GM21737 (cell line): ENCODE results near the gene NIPSNAP3A.

Experiments used
- ATAC-seq: cut with Tn5 transposase; IDR thresholded peaks from one replicate; pipeline ENCODE4 v1.9.1; 2021; ENCODE audit warnings: mild to moderate bottlenecking, moderate library complexity; ENCODE audit not compliant: unreplicated experiment

The NIPSNAP3A gene

DNA sequence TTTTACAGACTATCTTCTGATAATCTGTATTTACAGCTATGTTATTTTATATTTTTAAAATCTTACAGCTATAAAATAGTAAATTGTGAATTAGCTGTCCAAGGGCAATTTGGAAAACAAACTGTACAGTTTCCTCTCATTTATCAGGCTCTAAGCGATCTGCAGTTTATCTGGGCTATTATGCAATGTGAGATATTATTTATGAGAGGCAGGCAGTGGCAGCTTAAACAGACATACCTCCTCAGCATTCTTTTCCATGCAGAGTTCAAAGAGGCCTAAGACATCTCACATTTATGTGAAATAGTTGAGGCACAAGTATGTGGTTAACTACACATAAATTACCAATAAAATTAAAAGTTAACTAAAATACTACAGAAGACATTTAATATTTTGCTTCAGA lies 26.6 kb downstream of the NIPSNAP3A start:
- no peak for ATAC-seq

DNA sequence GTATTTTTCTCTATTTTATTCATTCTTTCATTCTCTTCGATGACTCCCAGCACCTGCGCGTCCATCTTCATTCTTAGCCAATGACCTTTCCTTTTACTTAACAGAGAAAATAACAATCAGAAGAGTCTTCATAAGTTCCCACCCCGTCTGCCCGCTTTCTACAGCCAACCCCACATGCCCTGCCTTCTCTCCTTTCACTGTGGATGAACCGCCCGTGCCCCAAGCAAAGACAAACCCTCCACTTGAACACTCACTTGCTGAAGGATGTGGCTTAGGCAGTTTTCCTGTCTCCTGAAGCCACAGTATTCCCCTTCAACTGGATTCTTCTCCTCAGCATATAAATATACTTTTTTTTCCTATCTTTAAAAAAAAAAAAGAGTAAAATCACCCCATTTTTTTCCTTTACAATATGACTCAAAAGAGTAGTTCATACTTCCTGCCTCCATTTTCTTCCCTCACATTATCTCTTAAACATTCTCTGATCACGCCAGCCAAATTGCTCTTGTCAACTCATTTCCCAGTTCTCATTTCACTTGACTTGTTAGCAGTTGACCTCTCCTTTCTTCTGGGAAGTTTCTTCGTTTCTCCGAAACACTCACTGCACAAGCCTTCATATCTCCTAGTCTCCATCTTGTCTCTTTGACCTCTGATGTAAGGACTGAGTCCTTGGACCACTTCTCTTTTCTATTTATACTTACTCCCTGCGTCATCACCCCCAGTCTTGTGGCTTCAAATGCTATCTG lies 27.5 kb downstream of the NIPSNAP3A start:
- ATAC-seq = peak; percentile 85

DNA sequence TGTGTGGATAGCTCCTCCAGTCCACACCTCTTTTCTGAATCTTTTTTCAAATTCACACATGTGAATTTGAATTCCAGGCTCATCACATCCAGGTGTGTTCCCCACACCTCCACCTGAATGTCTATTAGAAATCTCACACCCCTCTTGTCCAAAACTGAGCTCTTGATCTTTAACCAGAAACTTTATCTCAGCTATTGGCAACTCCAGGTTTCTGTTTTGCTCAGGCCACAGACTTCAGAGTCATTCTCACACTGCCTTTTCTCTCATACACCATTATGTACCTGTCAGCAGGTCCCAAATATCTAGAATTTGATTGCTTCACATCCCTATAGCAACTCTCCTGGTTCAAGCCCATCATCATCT lies 28.1 kb downstream of the NIPSNAP3A start:
- peak; percentile 55 for ATAC-seq

DNA sequence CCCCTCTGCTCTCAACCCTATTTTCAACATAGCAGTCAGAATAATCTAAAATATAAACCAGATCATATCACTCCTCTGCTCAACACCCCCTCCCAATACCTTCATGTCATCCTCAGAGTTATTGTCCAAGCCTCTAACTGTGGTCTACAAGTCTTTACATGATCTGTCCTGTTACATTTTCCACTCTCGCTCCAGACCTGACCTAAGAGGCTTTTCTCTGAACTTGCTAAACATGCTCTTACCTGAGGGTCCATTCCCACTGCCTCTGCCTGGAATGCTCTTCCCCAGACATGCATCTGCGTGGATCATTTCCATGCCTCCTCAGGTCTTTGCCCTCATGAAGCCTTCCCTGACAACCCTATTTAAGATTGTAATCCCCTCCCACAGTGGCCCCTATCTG lies 28.5 kb downstream of the NIPSNAP3A start:
- ATAC-seq = no peak

DNA sequence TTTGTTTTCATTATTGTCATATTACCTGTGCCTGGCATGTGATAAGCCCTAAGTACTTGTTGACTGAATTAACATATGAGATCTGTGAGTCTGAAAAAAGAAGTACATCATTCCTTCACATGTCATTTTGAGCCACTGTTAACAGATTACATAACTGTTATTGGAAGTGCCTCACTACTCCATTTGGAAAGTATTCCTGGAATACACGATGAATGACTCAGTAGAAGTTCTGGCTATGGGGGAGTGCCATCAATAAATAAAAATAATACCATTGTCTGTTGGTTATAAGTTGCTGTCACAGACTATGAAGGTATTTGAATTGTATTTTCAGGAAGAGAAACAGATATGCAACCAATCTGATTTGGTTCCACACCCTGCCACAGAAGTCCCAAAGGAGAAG lies 29.3 kb downstream of the NIPSNAP3A start:
- ATAC-seq = no peak

DNA sequence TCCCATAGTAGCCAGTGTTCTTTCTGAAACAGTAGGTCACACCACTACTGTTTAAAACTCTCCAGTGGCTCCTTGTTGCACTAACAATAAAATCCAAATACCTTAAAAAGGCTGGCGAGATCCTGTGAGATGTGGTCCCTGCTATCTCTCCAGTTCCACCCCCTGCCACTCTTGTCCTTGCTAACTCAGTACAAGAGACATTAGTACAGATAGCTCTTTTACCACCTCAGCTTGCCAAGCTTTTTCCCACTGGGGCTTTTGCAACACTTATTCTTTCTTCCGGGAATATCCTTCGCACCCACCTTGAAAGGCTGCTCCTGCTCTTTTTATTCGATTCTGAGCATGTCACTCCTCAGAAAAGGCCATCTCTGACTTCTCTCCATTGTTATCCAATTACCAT lies 31.3 kb downstream of the NIPSNAP3A start:
- ATAC-seq = no peak

DNA sequence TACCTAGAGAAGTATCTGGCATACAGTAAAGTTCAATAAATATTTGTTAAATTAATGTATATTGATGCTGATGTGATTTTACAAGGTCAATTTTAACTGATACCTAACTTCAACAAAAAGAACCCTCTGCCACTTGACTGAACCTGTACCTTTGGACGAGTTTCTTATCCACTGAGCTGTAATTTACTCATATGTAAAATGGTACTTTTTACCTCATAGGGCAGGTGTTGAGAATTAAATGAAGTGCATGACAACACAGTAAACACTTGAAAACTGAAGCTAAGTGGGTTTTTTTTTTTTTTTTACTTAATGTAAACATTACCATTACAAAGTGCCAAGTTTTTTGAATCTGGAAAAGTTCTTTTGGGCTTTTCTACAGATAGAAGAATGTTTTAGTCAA lies 31.9 kb downstream of the NIPSNAP3A start:
- no peak for ATAC-seq

DNA sequence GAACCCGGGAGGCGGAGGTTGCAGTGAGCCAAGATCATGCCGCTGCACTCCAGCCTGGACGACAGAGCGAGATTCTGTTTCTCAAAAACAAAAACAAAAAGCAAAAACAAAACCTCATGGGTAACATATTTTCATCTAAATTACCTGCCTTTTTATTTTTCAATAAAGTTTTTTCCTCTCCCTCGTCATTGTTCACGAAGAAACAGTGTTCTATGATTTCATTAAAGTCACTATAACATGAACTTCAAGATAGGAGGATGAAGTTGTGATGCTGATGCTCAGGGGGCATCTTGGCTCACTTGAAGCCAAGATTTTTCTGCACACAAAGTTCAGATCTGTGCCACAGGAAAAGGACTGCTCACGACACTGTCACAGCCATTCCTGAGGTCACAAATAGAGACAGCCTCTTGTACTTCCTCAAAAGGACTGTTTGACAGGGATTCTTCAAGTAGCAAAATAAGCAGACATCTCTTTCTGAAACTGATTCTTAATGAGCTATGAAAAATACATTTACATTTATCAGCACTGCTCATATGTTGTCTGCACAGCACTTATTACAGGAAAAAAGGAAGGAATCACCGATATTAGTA lies 32.6 kb downstream of the NIPSNAP3A start:
- no peak for ATAC-seq

DNA sequence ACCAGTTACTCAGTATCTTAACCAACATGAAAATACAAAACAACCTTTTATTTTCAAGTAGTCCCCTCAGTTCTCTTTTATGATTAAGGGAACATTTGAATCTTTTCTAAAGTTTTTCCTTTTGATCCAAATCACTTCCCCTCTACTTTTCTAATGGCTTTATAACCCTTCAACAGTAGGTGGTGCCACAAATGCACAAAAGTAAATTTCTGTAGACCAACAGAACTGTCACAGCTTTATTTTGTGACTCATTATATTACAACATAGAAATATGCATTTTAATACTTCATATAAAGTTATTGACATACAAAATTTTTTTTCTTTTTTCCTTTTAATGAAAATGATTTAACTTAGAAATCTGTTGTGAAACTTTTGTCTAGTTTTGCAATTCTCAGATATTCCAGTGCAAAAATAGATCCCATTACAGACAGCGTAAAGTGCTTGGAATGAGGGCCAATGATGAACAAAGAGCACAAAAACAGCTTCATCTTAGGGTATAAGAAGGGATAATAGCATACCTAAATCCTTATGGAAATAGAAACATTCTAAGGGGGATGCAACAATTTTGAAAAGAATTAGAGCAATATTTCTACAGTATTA lies 33.4 kb downstream of the NIPSNAP3A start:
- no peak for ATAC-seq

DNA sequence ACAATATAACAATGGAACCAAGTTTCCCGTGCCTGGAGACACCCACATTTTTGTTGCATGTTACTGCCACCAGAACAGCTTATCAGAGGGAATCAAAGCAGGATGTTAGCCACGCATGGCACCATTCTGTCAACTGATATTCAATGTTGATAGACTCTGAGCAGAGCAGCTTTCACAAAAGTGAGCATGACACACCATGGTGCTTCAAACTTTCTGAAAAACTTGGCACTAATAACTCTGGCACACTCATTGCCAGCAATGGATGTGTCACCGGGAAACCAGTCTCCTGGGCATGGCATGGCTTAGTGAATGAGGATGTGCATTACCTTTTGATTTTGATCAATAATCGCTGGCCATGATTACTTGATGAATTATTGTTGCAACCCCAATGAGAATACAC lies 36.1 kb downstream of the NIPSNAP3A start:
- no peak for ATAC-seq

DNA sequence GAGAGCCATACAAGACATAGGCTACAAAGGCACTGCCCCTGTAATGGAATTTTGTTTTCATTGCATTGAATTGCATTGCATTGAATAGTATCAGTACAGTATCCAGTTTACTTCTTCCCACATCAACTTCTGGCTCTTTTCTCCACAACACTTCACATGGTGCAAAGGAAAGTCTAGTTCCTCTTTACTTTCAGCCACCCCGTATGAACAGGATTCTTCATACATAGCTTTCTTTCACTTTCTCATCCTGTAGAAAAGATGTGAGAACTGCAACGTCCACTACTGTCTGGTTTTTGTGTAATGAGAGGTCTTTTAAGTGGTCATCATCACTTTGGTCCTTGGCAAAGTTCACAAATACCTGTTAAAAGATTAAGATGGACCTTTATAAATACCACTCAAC lies 36.6 kb downstream of the NIPSNAP3A start:
- ATAC-seq = peak; percentile 70

DNA sequence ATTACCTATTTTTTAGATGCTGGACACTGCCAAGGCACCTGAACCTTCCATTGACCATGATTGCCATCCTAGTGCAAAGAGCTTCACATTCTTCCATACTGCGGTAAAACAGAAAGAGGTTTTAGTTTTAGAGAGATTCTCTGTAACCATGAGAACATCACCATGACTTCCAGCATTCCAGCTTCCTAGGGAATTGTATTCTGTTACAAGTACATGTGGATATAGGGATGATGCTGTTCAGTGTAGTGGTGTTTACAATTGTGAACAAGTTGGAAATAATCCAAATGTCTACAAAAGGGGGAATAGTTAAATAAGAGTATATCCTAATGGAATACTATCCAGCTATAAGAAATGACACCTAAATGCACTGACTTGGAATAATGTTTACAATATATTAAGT lies 38.8 kb downstream of the NIPSNAP3A start:
- no peak for ATAC-seq

DNA sequence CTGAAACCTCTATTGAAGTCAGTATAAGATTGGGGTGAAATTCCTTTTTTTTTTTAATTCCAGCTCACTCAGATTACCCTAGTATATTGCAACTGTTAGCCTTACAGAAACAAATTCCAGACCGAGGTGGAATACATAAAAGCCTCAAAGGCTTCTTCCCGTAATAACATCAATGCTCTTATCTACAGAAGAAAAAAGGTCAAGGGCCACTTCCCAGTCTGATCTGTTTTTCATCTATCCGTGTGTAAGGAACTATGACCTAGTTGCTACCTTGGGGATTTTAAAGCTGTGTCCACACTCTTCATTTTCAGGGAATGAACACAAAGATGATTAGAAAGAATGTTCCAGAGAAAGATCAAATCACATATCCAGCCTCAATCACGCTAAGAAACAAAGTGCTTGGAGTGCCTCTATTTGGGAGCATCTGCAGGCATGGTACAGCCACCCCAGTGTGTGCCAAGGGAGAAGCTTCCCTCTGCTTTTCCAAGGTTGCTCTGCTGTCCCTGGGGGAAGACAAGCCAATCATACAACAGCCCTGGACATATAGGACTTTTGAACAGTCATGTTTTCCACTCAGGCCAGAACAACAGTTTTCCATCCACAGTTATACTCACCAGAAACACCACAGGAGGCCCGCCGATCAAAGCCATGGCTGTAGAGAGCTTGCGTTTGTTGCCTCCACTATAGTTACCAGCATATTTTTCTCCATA lies 40.0 kb downstream of the NIPSNAP3A start:
- no peak for ATAC-seq

DNA sequence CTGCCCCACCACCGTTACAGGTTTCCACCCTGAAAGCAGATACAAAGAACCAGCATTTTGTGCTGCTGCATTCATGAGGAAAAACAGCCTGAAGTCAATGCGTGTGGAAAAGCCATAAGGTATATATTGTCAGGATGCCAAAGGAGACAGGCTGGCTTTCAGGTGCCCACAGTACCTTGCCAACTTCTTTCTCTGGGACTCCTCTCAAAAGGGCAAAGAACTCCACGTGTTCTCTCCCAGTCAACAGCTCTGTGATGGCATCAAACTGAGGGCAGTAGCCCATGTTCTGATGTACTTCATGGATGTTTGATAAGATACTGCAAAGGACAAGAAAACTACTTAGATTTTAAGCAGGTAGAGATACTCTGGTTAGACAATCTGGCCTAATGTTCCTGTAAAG lies 40.8 kb downstream of the NIPSNAP3A start:
- no peak for ATAC-seq

DNA sequence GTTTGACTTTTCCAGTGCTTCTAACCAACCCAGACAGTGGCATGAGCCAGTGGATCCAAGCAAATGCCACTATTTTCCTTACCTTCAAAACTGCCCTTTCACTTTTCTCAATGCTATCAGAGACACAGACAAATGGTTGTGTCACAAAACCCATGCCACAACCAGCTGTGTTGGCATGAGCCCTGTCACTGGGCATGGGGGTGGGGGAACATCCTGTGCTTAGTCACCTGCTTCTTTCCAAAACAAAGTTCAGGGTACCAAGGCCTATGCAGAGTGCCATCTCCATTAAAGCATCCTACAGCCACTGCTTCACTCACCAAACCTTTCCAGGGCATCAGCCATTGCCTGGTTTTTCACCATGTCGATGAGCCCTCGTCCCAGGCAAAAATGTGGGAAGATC lies 46.6 kb downstream of the NIPSNAP3A start:
- no peak for ATAC-seq

DNA sequence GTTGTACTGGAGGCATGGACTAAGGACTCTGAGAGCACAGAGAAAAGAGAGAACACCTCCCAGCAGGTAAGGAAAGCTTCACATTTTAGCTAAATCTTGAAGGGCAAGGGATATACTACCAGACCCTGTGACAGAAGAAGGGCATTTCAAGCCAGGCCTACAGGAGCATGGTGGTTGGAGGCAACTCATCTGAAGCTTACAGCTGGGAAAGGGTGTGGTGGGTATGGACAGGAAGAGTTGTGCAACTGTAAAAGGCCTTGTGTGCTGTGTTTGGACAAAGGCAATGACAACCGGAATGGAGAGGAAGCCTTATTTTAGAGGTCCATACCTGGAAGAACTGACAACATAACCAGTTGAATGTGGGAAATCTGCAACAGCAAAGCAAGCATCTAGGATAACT lies 47.6 kb downstream of the NIPSNAP3A start:
- ATAC-seq = no peak

DNA sequence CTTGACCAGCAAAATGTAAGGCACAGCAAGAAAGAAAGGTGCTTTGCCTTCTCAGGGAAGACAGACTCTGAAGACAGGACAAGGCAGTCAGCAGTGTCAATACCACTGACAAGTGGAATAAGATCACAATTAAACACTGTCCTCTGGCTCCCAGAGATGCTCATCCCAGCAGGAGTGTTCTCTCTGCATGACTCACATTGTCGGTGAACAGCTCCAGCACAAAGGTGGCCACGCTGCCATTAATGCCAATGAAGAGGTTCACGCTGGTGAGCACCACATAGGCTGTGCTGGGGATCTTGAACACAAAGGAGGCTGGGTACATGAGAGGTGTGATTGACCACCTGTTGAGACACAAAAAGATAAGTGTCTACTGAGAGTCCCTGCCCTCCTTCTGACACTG lies 48.4 kb downstream of the NIPSNAP3A start:
- no peak for ATAC-seq

DNA sequence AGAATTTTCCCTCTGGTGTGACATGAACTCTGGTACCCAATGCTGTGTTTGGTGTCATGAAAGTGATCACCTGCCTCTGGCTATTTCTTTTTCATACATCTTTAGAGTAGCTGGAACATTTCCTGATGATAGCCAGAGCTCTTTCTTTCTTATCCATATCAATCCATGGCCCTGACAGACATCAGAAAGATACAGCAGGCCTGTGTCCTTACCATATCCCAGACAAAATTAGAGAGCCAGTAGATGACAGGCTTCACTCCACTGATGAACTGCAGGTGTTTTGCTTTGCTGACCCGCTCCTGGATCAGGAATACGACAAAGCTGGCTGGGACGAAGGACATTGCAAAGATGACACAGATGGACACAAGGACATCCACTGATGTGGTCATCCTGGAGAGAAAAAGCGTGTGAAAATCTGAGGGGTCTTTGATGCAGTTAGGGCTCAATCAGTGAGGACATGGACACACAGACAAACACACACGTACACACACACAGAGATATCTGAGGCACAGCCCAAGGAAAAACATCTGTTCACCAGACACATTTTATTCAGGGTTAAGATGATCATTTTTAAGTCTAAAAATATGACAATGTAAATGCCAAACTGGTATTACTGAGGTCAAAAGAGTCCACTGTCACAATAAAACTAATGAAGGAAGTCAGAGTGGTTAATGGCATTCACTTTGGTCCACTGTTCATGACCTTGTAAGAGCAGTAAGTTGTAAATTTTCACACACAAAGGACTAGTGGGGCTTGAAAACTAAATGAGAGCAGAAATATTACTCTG lies 50.9 kb downstream of the NIPSNAP3A start:
- no peak for ATAC-seq

DNA sequence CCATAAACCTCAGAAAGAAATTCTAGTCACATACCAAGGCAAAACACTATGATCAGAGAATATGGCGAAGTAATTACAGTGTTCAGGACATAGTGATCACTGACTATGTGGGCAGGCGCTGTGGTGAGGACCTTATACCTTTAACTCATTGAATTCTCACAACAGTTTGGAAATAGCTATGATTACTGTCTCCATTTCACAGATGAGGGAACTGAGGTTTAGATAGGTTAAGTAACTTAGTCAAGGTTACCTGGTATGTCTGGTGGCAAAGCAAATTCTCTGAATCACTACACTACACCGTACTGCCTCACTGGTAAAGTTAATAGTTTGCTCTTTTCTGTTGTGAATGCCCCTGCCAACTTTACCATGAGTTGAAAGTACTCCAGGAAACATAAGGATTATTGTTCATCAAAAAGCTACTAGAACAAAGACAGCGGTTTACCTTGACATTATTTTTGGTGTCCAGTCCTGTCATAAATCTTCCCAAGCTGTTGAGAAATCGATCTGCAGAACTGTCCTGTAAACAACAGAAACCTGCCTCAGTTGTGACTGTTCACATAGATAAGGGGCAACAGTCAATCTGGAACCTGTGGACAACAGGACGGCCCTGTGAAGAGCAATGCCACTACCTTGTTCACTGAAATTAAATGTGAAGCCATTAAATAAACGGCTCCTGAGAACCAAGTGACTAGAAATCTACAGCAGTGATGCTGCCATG lies 52.7 kb downstream of the NIPSNAP3A start:
- no peak for ATAC-seq

DNA sequence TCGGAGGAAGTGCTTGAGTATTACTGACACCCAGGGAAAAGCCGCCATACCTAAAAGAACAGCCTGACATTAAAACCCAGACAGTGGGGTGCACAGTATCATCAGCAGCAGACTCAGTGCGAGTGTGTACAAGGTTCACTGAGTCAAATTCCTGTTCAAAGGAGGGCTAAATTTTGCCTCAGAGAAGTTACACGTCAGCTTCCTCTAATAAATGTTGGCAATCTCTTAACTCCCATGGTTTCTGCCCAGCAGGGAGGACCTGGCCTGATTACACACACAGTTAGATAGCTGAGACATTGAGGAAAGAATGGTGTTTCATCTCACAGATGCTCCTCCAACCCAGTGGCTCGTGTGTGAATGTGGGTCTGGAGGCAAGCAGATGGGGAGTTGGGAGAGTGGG lies 54.6 kb downstream of the NIPSNAP3A start:
- no peak for ATAC-seq

DNA sequence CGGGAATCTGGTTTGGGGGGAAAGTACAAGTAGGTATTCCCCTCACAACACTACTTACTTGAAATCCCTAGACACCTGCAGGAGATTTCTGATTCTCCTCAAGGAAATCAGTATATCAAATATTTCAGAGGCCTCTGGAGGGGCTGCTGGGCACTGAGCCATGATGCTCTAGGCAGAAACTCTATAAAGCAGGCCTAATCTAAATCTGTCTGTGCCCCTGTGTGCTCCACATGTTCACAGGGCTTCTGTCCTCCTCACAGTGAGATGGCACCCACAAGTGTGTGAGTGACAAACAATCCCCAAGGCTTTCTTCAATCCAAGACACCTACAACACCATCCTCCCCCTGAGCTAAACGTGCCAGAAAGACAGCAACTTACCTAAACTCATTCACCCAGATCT lies 55.4 kb downstream of the NIPSNAP3A start:
- ATAC-seq = no peak
